HEK293 (cell line): ENCODE measurements around the gene RASSF8.

ENCODE experiments used
- PATZ1 ChIP-seq: fragments of 450-650 bp; formaldehyde crosslinking; IDR thresholded peaks from 2 replicates; pipeline ENCODE4 v1.5.1; 2016; ENCODE audit warnings: missing biosample characterization, missing genetic modification characterization
- ZBTB17 ChIP-seq: fragments of 450-650 bp; formaldehyde crosslinking; IDR thresholded peaks from 2 replicates; pipeline ENCODE4 v1.5.1; 2016; ENCODE audit warnings: missing biosample characterization, missing genetic modification characterization
- TF ChIP-seq, protein P1 (sequence below): fragments of 450-650 bp; formaldehyde crosslinking; IDR thresholded peaks from 2 replicates; pipeline ENCODE4 v1.5.1; 2016; ENCODE audit warnings: missing biosample characterization, missing genetic modification characterization

DNA sequence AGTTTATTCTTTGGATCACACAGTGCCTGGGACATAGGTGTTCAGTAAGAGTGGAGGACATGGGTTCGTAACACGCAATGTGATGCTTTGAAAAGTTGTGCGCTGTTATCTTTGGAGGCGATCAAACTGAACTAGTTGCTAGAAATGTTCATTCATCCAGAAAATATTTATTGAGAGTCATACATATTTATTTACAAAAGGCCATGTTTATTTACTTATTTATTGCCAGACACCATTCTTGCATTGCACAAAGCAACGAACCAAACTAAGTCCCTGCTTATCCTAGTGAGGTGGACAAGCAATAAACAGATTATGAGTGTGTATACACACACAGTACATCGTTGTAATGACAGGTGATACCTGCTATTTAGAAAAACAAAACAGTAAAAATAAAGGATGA is 153.8 kb downstream of the RASSF8 start:
- TF ChIP-seq ZBTB17 (tag by site-specific recombination) (no peak), PATZ1 (tag by site-specific recombination) (no peak)
- TF ChIP-seq, protein P1, sequence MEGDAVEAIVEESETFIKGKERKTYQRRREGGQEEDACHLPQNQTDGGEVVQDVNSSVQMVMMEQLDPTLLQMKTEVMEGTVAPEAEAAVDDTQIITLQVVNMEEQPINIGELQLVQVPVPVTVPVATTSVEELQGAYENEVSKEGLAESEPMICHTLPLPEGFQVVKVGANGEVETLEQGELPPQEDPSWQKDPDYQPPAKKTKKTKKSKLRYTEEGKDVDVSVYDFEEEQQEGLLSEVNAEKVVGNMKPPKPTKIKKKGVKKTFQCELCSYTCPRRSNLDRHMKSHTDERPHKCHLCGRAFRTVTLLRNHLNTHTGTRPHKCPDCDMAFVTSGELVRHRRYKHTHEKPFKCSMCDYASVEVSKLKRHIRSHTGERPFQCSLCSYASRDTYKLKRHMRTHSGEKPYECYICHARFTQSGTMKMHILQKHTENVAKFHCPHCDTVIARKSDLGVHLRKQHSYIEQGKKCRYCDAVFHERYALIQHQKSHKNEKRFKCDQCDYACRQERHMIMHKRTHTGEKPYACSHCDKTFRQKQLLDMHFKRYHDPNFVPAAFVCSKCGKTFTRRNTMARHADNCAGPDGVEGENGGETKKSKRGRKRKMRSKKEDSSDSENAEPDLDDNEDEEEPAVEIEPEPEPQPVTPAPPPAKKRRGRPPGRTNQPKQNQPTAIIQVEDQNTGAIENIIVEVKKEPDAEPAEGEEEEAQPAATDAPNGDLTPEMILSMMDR (tag by site-specific recombination): no peak
